Measurements from ENCODE around the gene VSIG2.

The VSIG2 gene

DNA sequence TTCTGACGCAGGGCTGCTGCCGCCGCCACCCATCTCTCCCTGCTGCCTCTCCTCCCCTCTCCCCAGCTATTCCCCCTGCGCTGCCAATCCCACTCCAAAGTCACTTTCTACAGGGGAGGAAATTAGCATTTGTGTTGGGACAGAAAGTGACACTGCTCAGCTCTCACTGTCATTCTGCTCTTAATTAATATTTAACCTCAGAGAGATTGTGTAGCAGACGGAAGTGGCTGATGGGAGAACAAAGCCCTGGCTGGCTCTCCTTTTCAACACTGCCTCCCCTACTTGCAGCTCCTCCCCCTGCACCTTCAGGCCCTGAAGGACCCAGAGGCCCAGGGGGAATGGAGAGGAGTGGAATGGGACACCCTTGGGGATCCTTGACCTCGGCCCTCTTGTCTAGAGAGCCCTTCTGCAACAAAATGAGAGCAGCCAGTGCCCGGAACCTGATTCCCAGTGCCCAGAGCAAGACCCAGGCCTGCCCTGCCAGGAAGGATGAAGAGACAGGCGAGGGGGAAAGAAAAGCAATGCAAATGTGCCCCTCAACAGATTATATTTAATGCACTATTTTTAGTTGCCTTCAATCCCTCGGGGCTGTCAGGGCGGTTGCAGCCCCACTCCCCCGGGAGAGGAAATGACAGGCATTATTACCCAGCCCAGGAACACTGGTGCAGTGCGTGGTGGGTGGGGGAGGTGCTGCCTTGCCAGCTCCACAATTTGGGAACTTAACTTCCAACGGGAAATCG lies 26.9 kb downstream of the VSIG2 start:
- DNase-seq (ENCODE audit: low read depth in 2 of 2): no peak

DNA sequence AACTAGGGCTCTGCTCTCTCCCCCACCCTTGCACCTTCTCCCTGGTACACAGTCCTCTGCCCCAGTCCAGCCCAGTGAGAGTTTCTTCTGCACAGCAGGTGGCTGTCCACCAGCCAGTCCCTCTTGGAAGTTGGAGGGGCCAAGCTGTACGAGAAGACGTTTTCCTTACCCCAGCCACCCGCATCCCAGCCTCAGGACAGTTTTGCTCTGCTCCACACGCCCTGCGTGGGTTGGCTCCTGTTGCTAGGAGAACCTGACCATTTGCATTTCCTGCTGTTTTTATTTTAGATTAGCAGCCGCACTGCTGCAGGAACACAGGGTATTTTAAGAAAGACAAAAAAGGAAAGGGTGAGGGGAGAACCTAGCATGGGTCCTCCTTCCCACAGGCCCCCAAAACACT lies 29.9 kb downstream of the VSIG2 start:
- no peak for DNase-seq (ENCODE audit: low read depth in 2 of 2)

DNA sequence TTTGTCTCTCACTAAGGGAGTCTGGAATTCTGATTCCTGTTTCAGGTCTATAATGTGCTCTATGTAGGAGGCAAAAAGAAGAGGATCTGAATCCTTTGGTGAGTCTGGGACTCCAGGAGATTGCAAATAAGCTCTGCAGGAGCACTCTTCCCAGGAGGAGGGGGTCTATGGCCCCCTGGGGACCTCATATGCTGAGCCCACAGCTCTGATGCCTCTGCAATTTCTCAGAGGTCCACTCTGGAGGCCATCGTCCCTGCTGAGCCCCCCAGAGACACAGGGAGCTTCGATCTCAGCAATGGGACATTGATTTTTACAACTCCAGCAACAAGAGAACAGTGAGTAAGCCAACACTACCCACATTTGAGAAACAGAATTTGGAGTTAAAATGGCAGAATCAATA lies 32.5 kb downstream of the VSIG2 start:
- DNase-seq (ENCODE audit: low read depth in 2 of 2): no peak

DNA sequence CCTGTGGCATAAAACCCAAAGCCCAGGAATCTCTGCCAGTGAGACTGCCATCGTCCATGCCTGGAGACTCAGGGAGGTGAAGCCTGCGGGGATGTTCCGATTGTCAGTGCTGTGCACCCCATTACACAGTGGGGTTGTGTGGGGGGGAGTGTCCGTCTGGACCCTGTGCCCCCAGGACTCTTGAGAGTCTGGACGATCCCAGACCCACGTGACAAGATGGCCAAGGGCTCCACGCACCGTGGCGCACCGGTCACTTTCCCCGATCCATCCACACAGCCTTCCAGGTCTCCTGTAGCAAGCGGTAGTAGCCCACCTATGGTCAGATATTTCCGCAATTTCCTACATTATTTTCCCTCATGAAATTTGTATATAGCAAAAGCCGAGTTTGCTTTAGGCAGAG lies 33.3 kb downstream of the VSIG2 start:
- no peak for DNase-seq (ENCODE audit: low read depth in 2 of 2)

DNA sequence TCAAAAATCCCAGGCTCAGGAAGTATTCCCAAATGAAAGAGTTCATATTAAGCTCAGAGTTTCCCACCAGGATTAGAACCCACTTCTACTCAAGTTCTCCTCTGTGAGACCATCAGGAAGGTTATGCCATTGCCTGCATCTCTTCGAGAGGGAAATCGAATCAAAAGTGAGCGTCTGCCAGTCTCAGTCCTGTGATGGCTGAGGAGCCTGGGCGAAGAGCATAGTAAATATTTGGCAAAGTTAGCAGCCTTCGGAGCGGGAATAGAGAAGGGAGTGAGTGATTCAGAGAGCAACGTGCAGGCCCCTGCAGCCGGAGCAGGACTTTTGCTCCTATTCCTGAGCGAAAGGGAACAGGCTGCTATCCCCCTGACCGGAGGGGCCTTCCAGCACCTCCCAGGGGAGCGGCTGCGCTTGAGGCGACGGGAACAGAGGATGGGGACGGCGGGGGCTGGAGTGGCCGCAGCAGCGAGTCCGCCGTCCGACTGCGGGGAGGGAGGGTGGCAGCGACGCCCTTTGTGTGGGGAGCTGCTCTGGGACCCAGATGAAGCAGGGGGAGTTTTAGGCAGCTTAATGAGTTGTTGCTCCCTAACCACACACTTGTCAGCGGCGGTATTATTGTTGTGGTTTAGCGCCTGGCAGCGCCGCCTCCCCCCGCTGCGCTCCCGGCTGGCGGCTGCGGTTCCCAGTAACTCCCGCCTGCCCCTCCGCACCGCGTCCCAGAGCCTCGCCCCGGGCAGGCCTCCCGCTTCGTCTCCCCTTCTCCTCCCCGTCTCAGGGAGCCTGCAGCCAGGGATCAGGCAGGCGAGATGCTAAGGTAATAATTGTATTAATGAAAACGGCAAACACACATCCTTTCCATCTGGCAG lies 34.0 kb downstream of the VSIG2 start:
- DNase-seq (ENCODE audit: low read depth in 2 of 2): no peak

DNA sequence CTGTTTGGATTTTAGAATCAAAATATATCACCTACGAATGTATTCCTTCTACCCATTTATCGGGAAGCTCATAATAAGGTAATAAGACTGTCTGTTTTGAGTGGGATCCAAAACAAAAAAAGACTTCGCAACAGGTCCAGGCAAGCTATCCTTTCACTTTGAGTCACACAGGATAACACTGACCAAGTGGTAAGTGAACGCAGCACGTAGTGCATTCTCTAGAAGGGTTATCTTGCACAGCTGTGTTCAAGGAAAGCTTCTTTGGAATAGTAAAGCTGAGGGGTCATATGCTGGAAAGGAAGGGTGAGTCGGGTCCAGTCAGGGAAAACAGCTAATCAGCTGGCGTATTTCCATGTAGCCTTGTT lies 34.7 kb downstream of the VSIG2 start:
- DNase-seq (ENCODE audit: low read depth in 2 of 2): no peak

DNA sequence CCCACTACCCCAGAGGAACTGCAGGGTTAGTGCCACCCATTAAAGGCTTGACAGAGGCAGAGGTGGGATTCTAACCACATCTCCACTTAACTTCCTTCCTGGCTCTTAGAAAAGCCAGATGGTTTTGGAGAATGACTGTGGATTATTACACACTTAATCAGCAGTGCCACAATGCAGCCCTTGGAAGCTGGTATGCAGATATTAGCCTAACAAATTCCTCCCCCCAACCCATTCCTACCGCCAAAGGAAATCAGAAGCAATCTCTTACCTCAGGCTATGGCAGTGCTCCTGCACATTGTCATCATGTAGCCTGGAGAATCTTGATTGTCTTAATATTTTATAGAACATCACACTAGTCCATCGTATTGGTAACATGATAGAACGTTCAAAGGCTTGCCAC lies 35.5 kb downstream of the VSIG2 start:
- no peak for DNase-seq (ENCODE audit: low read depth in 2 of 2)

DNA sequence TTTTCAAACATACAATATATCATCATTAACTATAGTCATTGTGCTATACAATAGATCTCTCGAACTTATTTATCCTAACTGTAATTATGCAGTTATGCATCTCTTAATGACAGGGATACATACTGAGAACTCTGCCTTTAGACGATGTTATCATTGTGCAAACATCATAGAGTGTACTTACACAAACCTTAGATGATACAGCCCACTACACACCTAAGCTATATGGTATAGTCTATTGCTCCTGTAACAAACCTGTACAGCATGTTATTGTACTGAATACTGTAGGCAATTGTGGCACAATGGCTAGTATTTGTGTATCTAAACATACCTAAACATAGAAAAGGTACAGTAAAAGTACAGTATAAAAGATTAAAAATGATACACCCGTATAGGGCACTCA lies 39.7 kb downstream of the VSIG2 start:
- no peak for DNase-seq (ENCODE audit: low read depth in 2 of 2)

DNA sequence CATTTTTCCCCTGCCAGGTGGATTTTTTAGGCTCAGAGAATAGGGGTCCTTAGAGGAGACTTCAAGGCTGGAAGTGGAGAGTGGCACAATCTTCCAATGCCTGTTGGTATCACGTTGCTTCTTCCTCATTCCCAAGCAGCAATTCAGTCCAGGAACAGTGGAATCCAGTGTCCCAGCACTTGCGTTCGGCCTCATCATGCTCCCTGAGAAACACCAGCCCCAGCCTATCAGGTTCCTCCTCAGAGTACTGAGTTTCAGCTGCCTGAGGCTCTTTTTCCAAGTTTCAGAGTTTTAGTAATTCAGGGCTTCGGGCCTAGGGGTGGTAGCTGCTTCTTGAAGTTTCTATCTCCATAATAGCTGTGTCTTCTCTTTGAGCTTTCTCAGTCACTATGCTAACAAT lies 44.2 kb downstream of the VSIG2 start:
- DNase-seq (ENCODE audit: low read depth in 2 of 2): no peak

DNA sequence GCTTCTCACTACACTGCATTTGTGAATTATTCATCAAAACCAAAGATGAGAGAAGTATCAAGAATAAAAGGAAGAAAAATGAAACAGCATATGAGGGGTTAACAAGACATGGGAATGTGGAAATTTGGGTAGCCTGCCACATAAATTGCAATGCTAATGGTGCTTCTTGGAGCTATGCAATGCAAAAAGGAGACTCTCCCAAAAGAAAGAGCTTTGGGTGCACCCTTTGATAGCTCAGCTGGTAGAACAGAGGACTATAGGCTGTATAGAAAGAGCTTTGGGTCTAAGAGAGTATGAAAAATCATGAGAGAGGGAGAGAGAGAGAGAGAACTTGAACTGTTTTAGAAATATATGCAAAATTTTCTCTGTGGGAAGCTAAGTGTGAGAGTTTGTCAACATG lies 52.0 kb downstream of the VSIG2 start:
- DNase-seq (ENCODE audit: low read depth in 2 of 2): no peak

DNA sequence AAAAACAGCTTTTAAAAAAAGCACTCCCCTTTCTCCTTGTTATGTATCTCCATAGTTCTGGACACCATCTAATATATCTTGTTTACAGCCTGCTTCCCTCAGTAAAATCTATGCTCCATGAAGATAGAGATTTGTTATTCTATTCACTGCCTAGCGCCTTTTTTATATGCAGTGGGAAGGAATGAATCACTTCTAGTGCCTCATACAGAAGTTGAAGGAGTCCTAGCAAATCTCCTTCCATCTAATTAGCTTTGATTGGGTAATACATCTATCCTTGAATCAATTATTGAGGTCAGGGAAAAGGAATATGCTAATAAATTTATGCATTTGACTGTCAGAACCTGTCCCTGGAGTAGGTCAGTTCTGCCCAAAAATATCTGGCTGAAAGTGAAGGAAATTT lies 52.5 kb downstream of the VSIG2 start:
- DNase-seq (ENCODE audit: low read depth in 2 of 2): no peak

All from stimulated activated CD8-positive, alpha-beta memory T cell treated with anti-CD3 and anti-CD28 coated beads, Interleukin-7, amount 100 ng/mL, for 4 hours (primary cell).